IMR-90 (cell line): ENCODE results near the gene NPPA.

ENCODE experiments used
- BHLHE40 ChIP-seq: fragments of 150-350 bp; IDR thresholded peaks from 2 replicates; pipeline ENCODE4 v1.6.1; 2016; ENCODE audit warnings: mild to moderate bottlenecking, low read depth, low read length
- CHD1 ChIP-seq: IDR thresholded peaks from 2 replicates; pipeline ENCODE4 v1.6.1; 2012; ENCODE audit warnings: low read depth, low read length, improper control_type of control experiment
- ELK1 ChIP-seq: fragments of 150-350 bp; IDR thresholded peaks from 2 replicates; pipeline ENCODE4 v1.6.1; 2016; ENCODE audit warnings: low read depth, mild to moderate bottlenecking, low read length, moderate library complexity, borderline replicate concordance
- FOS ChIP-seq: fragments of 150-350 bp; IDR thresholded peaks from 2 replicates; pipeline ENCODE4 v1.6.1; 2016; ENCODE audit warnings: low read depth, low read length
- MAFK ChIP-seq: IDR thresholded peaks from 2 replicates; pipeline ENCODE4 v1.6.1; 2012; ENCODE audit warnings: low read depth, low read length, improper control_type of control experiment
- MAZ ChIP-seq: IDR thresholded peaks from 2 replicates; pipeline ENCODE4 v1.6.1; 2012; ENCODE audit warnings: low read depth, mild to moderate bottlenecking, low read length, improper control_type of control experiment, moderate library complexity, borderline replicate concordance
- MXI1 ChIP-seq: IDR thresholded peaks from 2 replicates; pipeline ENCODE4 v1.6.1; 2012; ENCODE audit warnings: low read depth, mild to moderate bottlenecking, low read length, moderate library complexity, borderline replicate concordance
- POLR2A ChIP-seq: IDR thresholded peaks from 2 replicates; pipeline ENCODE4 v1.6.1; 2012; ENCODE audit warnings: mild to moderate bottlenecking, low read depth, low read length
- RAD21 ChIP-seq: IDR thresholded peaks from 2 replicates; pipeline ENCODE4 v1.6.1; 2012; ENCODE audit warnings: low read length, improper control_type of control experiment
- RCOR1 ChIP-seq: IDR thresholded peaks from 2 replicates; pipeline ENCODE4 v1.6.1; 2012; ENCODE audit warnings: mild to moderate bottlenecking, low read length, improper control_type of control experiment; ENCODE audit not compliant: insufficient replicate concordance
- RFX5 ChIP-seq: IDR thresholded peaks from 2 replicates; pipeline ENCODE4 v1.8.0; 2012; ENCODE audit warnings: low read depth, mild to moderate bottlenecking, low read length, moderate library complexity
- SMC3 ChIP-seq: fragments of 150-350 bp; IDR thresholded peaks from 2 replicates; pipeline ENCODE4 v1.6.1; 2016; ENCODE audit warnings: low read depth, mild to moderate bottlenecking, antibody characterized with exemption, low read length, moderate library complexity
- TF ChIP-seq, protein P1 (sequence below): conservative IDR thresholded peaks from 2 replicates; pipeline ENCODE4 v1.5.1; 2012; ENCODE audit warnings: mild to moderate bottlenecking, low read depth, low read length, improper control_type of control experiment

GRCh38 chr1:11826946-11827345 is 20.6 kb downstream of the NPPA start:
- TF ChIP-seq, protein P1, sequence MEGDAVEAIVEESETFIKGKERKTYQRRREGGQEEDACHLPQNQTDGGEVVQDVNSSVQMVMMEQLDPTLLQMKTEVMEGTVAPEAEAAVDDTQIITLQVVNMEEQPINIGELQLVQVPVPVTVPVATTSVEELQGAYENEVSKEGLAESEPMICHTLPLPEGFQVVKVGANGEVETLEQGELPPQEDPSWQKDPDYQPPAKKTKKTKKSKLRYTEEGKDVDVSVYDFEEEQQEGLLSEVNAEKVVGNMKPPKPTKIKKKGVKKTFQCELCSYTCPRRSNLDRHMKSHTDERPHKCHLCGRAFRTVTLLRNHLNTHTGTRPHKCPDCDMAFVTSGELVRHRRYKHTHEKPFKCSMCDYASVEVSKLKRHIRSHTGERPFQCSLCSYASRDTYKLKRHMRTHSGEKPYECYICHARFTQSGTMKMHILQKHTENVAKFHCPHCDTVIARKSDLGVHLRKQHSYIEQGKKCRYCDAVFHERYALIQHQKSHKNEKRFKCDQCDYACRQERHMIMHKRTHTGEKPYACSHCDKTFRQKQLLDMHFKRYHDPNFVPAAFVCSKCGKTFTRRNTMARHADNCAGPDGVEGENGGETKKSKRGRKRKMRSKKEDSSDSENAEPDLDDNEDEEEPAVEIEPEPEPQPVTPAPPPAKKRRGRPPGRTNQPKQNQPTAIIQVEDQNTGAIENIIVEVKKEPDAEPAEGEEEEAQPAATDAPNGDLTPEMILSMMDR: no peak
- TF ChIP-seq POLR2A: no peak
- no peak for TF ChIP-seq MAZ
- no peak for TF ChIP-seq BHLHE40
- TF ChIP-seq MXI1: no peak
- TF ChIP-seq ELK1: no peak
- TF ChIP-seq FOS: no peak
- TF ChIP-seq RAD21: no peak
- no peak for TF ChIP-seq SMC3
- no peak for TF ChIP-seq MAFK
- TF ChIP-seq CHD1: no peak
- TF ChIP-seq RCOR1: no peak
- no peak for TF ChIP-seq RFX5
